GM23338 (cell line): Measurements from ENCODE around the gene CMTR1. TPM values are rescaled to one million over a fixed set of nuclear protein-coding genes. Genes with fewer than 3 reads are reported as not detected.

Experiments used
- ATAC-seq: fragments of 200-7000 bp; cut with Tn5 transposase; 3 replicates; pipeline ENCODE4 v1.9.1; 2020
- DNase-seq: peaks from one replicate; pipeline ENCODE4 v3.0.0-alpha.2; 2015; ENCODE audit warnings: low spot score
- H2AFZ ChIP-seq: fragments of 200-600 bp; sonication (generic); 2 replicates; pipeline ENCODE4 v1.8.0; 2016; ENCODE audit warnings: antibody characterized with exemption, mild to moderate bottlenecking, moderate library complexity
- H3F3A ChIP-seq: fragments of 200-600 bp; sonication (generic); replicated peaks from 2 replicates; pipeline ENCODE4 v1.8.0; 2017; ENCODE audit warnings: antibody characterized with exemption, mixed run types, low read depth
- H3K27ac ChIP-seq: fragments of 200-600 bp; sonication (generic); 2 replicates; pipeline ENCODE4 v1.6.1; 2016; ENCODE audit warnings: low read depth
- H3K27me3 ChIP-seq: fragments of 200-600 bp; sonication (generic); 2 replicates; pipeline ENCODE4 v1.8.0; 2016; ENCODE audit warnings: mild to moderate bottlenecking, mixed run types, moderate library complexity; ENCODE audit not compliant: insufficient read depth
- H3K36me3 ChIP-seq: fragments of 200-600 bp; sonication (generic); 2 replicates; pipeline ENCODE4 v1.8.0; 2016; ENCODE audit warnings: mild to moderate bottlenecking; ENCODE audit not compliant: insufficient read depth
- H3K4me1 ChIP-seq: fragments of 200-600 bp; sonication (generic); 2 replicates; pipeline ENCODE4 v1.8.0; 2016; ENCODE audit warnings: mild to moderate bottlenecking, moderate library complexity; ENCODE audit not compliant: insufficient read depth
- H3K4me2 ChIP-seq: fragments of 200-600 bp; sonication (generic); 2 replicates; pipeline ENCODE4 v1.7.1; 2017; ENCODE audit warnings: mixed run types
- H3K4me3 ChIP-seq: fragments of 200-600 bp; sonication (generic); 2 replicates; pipeline ENCODE4 v1.6.1; 2016; ENCODE audit warnings: mixed run types
- H3K79me2 ChIP-seq: fragments of 200-600 bp; sonication (generic); replicated peaks from 2 replicates; pipeline ENCODE4 v1.8.0; 2017; ENCODE audit warnings: mild to moderate bottlenecking; ENCODE audit not compliant: insufficient read depth
- H3K9me2 ChIP-seq: fragments of 200-600 bp; sonication (generic); 2 replicates; pipeline ENCODE4 v1.8.0; 2017; ENCODE audit not compliant: insufficient read depth
- H4K20me1 ChIP-seq: fragments of 200-600 bp; sonication (generic); replicated peaks from 2 replicates; pipeline ENCODE4 v1.8.0; 2017; ENCODE audit warnings: mild to moderate bottlenecking; ENCODE audit not compliant: insufficient read depth
- H3K27ac Mint-ChIP-seq: 2 replicates; pipeline ENCODE4 v1.8.0; 2020; ENCODE audit warnings: inconsistent platforms, mild to moderate bottlenecking, moderate library complexity, mixed read lengths
- H3K27me3 Mint-ChIP-seq: 3 replicates; pipeline ENCODE4 v1.8.0; 2022; ENCODE audit warnings: low read depth, mild to moderate bottlenecking, moderate library complexity, mixed read lengths, inconsistent platforms; ENCODE audit not compliant: insufficient read depth, poor library complexity
- H3K36me3 Mint-ChIP-seq: 3 replicates; pipeline ENCODE4 v1.8.0; 2021; ENCODE audit warnings: low read depth, mild to moderate bottlenecking, inconsistent platforms, moderate library complexity, mixed read lengths
- H3K4me1 Mint-ChIP-seq: 3 replicates; pipeline ENCODE4 v1.8.0; 2020; ENCODE audit warnings: mild to moderate bottlenecking, inconsistent platforms, mixed read lengths
- H3K4me3 Mint-ChIP-seq: 3 replicates; pipeline ENCODE4 v1.8.0; 2021; ENCODE audit warnings: moderate library complexity, mild to moderate bottlenecking, inconsistent platforms, mixed read lengths
- H3K9me3 Mint-ChIP-seq: 3 replicates; pipeline ENCODE4 v1.8.0; 2020; ENCODE audit warnings: moderate library complexity, mild to moderate bottlenecking, inconsistent platforms, mixed read lengths
- JUNB ChIP-seq: IDR thresholded peaks from one replicate; pipeline ENCODE4 v1.6.1; 2016; ENCODE audit warnings: antibody characterized with exemption; ENCODE audit not compliant: unreplicated experiment
- NANOG ChIP-seq: IDR thresholded peaks from 2 replicates; pipeline ENCODE4 v1.6.1; 2016; ENCODE audit warnings: antibody characterized with exemption, borderline replicate concordance
- POLR2AphosphoS5 ChIP-seq: IDR thresholded peaks from 2 replicates; pipeline ENCODE4 v1.6.1; 2016; ENCODE audit warnings: antibody characterized with exemption, low read depth
- REST ChIP-seq: IDR thresholded peaks from one replicate; pipeline ENCODE4 v1.6.1; 2018; ENCODE audit warnings: antibody characterized with exemption; ENCODE audit not compliant: unreplicated experiment
- ZNF114 ChIP-seq: fragments of 250-450 bp; sonication (Bioruptor Pico); IDR thresholded peaks from 2 replicates; pipeline ENCODE4 v1.5.0; 2020; ENCODE audit warnings: mild to moderate bottlenecking, moderate library complexity
- ZNF331 ChIP-seq: fragments of 250-450 bp; sonication (Bioruptor Pico); IDR thresholded peaks from 2 replicates; pipeline ENCODE4 v1.5.0; 2020; ENCODE audit warnings: low read depth, mild to moderate bottlenecking, moderate library complexity
- ZNF462 ChIP-seq: fragments of 250-450 bp; sonication (Bioruptor Pico); IDR thresholded peaks from 2 replicates; pipeline ENCODE4 v1.5.0; 2020; ENCODE audit warnings: mild to moderate bottlenecking, moderate library complexity
- polyA plus RNA-seq: library from polyadenylated mRNA; unstranded; fragments of >200 nt; fragmentation: Nextera tagmentation; extraction: Ambion mirVana; gene quantifications from 2 replicates; pipeline ENCODE4 v1.2.1, GENCODE V29; 2016
- total RNA-seq: library from RNA; depleted of rRNA; stranded (reverse); fragments of >200 nt; shearing (Covaris generic); gene quantifications from 2 replicates; pipeline ENCODE4 v1.2.3, GENCODE V29; 2014

CMTR1 gene
- total and polyA plus RNA-seq, 2 experiments from 2014 or later = 7.3 to 36.4 TPM

DNA sequence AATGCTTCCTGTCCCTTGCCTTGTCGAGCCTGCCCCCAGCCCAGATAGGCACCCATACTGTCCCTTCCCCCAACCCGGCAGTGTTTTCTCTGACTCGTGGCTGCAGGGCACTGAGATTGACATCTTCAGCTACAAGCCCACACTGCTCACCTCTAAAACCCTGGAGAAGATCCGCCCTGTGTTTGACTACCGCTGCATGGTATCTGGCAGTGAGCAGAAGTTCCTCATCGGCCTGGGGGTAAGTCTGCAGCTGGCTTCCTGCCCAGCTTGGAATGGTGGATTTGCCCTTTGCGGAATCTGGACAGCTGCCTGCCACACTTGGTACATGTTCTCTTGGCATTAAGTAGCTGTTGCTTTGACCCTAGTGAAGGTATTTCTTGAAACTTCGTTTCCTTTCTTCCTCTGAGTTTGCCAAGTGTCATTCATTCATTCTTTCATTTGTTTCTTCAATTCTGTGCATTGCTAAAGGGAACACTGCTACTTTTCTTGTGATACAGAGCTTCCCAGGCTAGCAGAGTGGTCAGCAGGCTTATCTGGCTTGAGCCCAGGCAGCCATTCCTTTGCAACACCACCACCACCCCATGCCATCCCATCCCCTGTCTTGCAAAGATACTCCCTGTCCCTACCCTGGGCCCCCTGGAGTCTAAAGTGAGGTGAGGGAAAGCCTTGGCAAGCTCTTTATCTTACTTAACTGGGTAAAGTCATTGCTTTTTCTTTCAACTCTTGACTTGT lies 40.5 kb downstream of the CMTR1 start:
- H3K4me1 ChIP-seq = no peaks in the 10 kb centered on the region
- no peak for TF ChIP-seq ZNF462
- TF ChIP-seq NANOG = no peak
- TF ChIP-seq ZNF331 (CRISPR knock-in tag) = no peak
- no peak for TF ChIP-seq POLR2AphosphoS5
- TF ChIP-seq REST = no peak
- no peak for TF ChIP-seq JUNB
- no peak for TF ChIP-seq ZNF114 (CRISPR knock-in tag)
- H3K79me2 ChIP-seq = no peaks in the 10 kb centered on the region
- no peak overlapping the region for H3K4me3 Mint-ChIP-seq
- H3K4me2 ChIP-seq = no peak overlapping the region
- no peaks in the 10 kb centered on the region for H3K4me1 Mint-ChIP-seq
- H3K27ac ChIP-seq = no peak overlapping the region
- no peak overlapping the region for H3K27ac Mint-ChIP-seq
- ATAC-seq (no peak), DNase-seq (no peak)
- H3K4me3 ChIP-seq = no peak overlapping the region
- H3K27me3 ChIP-seq = no peaks in the 10 kb centered on the region
- no peak overlapping the region for H2AFZ ChIP-seq
- no peaks in the 10 kb centered on the region for H3K9me3 Mint-ChIP-seq
- peaks cover 8% of the 10 kb centered on the region for H4K20me1 ChIP-seq
- no peaks in the 10 kb centered on the region for H3F3A ChIP-seq
- peaks cover 5% of the 10 kb centered on the region for H3K27me3 Mint-ChIP-seq
- H3K36me3 ChIP-seq = peaks cover 6% of the 10 kb centered on the region; the same call in 1 of the 2 replicates
- H3K9me2 ChIP-seq = no peaks in the 10 kb centered on the region
- peaks cover 44% of the 10 kb centered on the region for H3K36me3 Mint-ChIP-seq
